Measurements from ENCODE around the gene PHLPP1. TPM values are rescaled to one million over a fixed set of nuclear protein-coding genes. Genes with fewer than 3 reads are reported as not detected.

PHLPP1 gene
- total and polyA plus RNA-seq, 10 donors = 1.2 to 10.6 (median 6.7) TPM

DNA sequence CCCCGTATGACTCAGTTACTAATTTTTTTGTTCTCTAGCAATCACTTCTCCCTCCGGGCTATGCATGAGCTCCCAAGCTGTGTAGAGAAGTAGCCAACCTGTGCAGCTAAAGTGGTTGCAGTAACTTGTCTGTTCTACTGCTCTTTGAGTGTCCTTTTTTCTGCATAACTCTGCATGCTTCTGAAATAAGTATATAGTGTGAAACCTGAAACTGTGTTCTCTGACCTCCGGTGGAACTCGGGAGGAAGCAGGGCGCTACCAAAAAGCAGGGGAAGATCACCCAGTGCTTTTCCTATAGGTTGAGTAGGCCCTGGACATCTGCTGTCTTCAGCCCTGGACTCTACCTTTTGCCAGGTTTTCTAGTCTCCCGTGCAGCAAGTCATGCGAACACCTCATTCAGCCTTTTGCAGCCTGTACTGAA lies 47.8 kb downstream of the PHLPP1 start:
- no peaks in the 10 kb centered on the region for H3K27me3 ChIP-seq (replicated peaks in 1 of 7)
- 80 to 94% (median 88%) methylated on average over 7 of the region's 7 CpGs for WGBS, 5 donors

DNA sequence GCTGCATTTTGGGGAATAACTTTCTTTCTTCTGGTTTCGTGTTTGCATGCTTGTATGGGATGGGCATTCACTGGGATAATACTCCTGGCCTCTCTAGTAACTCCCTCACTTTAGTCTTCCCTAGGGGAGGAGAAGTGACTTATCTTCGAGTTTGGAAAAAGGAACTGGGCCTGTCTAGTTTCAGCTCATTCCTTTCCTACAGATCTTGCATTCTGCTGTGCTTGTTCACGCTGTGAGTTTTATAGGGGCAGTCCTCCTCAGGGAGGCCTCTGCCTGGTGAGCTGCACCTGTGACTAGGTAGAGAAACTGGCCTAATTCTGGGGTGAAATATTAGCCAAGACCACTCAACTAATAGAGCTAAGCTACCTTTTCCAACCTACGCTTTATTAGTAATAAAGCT lies 50.9 kb downstream of the PHLPP1 start:
- H3K9me3 ChIP-seq = no peaks in the 10 kb centered on the region
- no peaks in the 10 kb centered on the region for H3K27me3 ChIP-seq (replicated peaks in 1 of 7)
- H3K4me1 ChIP-seq = peaks cover 0 to 8% (median 0%) of the 10 kb centered on the region in 6 donors
- no peak overlapping the region for H3K4me3 ChIP-seq
- H3K27ac ChIP-seq = no peak overlapping the region
- H3K36me3 ChIP-seq = no peaks in the 10 kb centered on the region
- WGBS, 5 donors = 80 to 88% (median 84%) methylated on average over 4 of the region's 4 CpGs
- no peak for TF ChIP-seq POLR2A (IDR thresholded peaks at IDR 0.05)
- TF ChIP-seq, protein P1, sequence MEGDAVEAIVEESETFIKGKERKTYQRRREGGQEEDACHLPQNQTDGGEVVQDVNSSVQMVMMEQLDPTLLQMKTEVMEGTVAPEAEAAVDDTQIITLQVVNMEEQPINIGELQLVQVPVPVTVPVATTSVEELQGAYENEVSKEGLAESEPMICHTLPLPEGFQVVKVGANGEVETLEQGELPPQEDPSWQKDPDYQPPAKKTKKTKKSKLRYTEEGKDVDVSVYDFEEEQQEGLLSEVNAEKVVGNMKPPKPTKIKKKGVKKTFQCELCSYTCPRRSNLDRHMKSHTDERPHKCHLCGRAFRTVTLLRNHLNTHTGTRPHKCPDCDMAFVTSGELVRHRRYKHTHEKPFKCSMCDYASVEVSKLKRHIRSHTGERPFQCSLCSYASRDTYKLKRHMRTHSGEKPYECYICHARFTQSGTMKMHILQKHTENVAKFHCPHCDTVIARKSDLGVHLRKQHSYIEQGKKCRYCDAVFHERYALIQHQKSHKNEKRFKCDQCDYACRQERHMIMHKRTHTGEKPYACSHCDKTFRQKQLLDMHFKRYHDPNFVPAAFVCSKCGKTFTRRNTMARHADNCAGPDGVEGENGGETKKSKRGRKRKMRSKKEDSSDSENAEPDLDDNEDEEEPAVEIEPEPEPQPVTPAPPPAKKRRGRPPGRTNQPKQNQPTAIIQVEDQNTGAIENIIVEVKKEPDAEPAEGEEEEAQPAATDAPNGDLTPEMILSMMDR (IDR thresholded peaks at IDR 0.05 in 8 of 11, conservative IDR thresholded peaks at IDR 0.05 in 3 of 11) = no peak
- no peak for TF ChIP-seq POLR2AphosphoS5 (IDR thresholded peaks at IDR 0.05)
- DNase-seq = no peak
- intact Hi-C loops (cut with DNase I; ENCODE audit: low total_unique reads) = no loop called here

More for the DNA sequence above, 47.8 kb downstream of the PHLPP1 start:
- no peak for DNase-seq
- Histone ChIP-seq H3K36me3 (no peaks in the 10 kb centered on the region), H3K4me3 (no peak overlapping the region), H3K4me1 (peaks cover 0 to 8% (median 0%) of the 10 kb centered on the region in 6 donors), H3K9me3 (no peaks in the 10 kb centered on the region), H3K27ac (no peak overlapping the region)
- TF ChIP-seq POLR2AphosphoS5 (IDR thresholded peaks at IDR 0.05) (no peak), POLR2A (IDR thresholded peaks at IDR 0.05) (no peak)
- TF ChIP-seq, protein P1 (IDR thresholded peaks at IDR 0.05 in 8 of 11, conservative IDR thresholded peaks at IDR 0.05 in 3 of 11) = no peak
- intact Hi-C loops (cut with DNase I; ENCODE audit: low total_unique reads) = no loop called here

DNA sequence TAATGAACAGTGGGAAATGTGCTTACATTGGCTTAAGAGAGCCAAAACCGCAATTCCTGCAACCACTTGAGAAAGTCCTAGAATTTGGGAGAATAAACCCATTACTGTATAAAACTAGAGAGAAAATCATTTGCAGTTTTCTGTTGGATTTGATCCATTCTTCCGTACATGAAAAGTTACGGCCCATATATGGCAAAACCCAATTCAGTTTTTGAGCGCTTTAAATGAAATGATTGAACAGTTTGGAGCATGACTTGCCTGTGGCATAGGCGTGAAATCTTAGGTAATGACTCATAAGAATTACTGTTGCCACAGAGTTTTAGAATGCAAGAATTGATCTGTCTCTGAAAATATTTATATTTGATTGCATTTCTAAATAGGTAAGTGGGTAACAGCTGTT lies 52.0 kb downstream of the PHLPP1 start:
- no peaks in the 10 kb centered on the region for H3K36me3 ChIP-seq
- no peaks in the 10 kb centered on the region for H3K27me3 ChIP-seq (replicated peaks in 1 of 7)
- H3K27ac ChIP-seq = no peak overlapping the region
- H3K9me3 ChIP-seq = no peaks in the 10 kb centered on the region
- intact Hi-C loops (cut with DNase I; ENCODE audit: low total_unique reads) = no loop called here
- no peak for TF ChIP-seq POLR2AphosphoS5 (IDR thresholded peaks at IDR 0.05)
- TF ChIP-seq, protein P1 (IDR thresholded peaks at IDR 0.05 in 8 of 11, conservative IDR thresholded peaks at IDR 0.05 in 3 of 11) = no peak
- no peak for TF ChIP-seq POLR2A (IDR thresholded peaks at IDR 0.05)
- DNase-seq = no peak
- WGBS, 5 donors = 89 to 93% (median 91%) methylated on average over 5 of the region's 5 CpGs
- no peak overlapping the region for H3K4me3 ChIP-seq
- H3K4me1 ChIP-seq = peaks cover 0 to 16% (median 0%) of the 10 kb centered on the region in 6 donors

DNA sequence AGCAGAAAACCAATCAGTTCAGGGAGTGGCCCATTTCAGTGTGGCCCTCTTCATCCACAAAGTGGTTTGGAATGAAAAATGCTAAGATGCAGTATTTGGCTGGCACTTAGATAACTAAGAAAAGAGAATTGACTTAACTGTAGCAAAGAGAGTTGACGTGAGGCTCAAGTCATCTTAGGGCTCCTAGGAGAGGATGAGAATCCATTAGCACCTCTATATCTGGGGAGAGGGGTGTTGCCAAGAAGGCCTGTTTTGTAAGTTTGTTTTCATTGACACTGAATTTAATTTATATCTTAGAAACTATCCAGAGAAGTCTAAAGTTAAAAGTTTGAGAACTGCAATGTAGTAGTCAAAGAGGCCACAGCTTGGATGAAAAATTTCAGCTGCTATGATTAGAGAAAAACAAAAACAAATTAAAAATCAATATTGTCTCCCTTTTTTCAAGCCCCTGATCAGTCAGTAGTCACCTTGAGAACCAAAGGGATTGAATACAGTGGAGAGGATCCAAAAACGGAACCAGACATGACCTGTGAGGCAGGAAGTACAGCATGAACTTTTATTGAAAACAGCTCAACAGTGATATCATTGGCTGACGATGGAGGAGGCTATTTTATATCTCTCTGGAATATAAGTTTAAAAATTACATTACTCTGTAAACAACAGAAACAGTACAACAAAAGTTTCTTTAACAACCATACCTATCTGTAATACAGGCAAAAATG lies 52.7 kb downstream of the PHLPP1 start:
- DNase-seq = no peak
- no peaks in the 10 kb centered on the region for H3K36me3 ChIP-seq
- no peaks in the 10 kb centered on the region for H3K27me3 ChIP-seq (replicated peaks in 1 of 7)
- intact Hi-C loops (cut with DNase I; ENCODE audit: low total_unique reads) = no loop called here
- no peaks in the 10 kb centered on the region for H3K9me3 ChIP-seq
- TF ChIP-seq POLR2AphosphoS5 (IDR thresholded peaks at IDR 0.05) (no peak), POLR2A (IDR thresholded peaks at IDR 0.05) (no peak)
- TF ChIP-seq, protein P1 (IDR thresholded peaks at IDR 0.05 in 8 of 11, conservative IDR thresholded peaks at IDR 0.05 in 3 of 11) = no peak
- H3K27ac ChIP-seq = no peak overlapping the region
- H3K4me3 ChIP-seq = no peak overlapping the region
- peaks cover 0 to 16% (median 0%) of the 10 kb centered on the region in 6 donors for H3K4me1 ChIP-seq
- 57 to 65% (median 60%) methylated on average over 3 of the region's 3 CpGs for WGBS, 5 donors

All from spleen (tissue), 11 donors.